Measurements from ENCODE around the gene ZNF146. TPM values are rescaled to one million over a fixed set of nuclear protein-coding genes. Genes with fewer than 3 reads are reported as not detected.
A peak's percentile ranks its signal among the peaks of the same experiment; 100 is the strongest.

ZNF146 gene
- total and polyA plus RNA-seq, 4 donors = 13.6 to 101 (median 35.8) TPM

DNA sequence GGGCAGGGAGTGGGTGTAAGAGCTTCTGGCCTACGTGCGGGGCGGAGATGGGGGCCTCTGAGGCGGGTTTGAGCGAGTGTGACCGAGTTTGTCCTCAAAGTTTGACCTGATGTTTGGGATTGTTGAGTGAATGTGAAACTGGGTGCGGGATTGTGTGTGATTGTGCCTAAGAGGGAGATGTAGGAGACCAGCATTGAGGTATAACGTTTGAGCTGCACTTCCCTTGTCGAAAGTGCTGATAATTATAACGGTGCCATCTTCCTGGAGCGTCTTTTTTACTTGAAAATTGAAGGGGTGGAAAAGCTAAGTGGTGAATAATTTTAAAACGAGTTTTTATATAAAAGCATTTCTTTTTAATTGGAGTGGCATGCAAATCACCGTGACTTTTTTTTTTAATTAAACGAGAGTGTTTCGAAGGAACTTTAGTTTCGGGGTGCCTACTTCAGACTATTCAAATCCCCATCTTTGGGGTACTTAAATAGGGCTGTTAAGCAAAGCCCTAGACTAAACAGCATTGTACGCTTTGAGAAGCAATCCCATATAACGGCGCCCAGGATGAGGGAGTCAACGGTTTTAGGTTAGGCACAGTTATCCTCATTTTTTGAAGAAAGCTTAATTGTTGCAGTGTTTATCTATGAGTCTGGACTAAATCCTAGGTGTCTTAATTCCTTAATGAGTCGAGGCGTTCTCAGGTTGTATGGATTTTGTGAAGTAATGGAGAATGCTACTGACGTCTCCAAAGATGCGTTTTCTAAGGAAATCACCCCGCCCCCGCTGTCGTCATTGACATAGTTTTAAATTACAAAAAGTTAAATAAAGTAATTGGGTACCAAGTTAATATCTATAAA is 594 bp downstream of the ZNF146 start:
- no peaks in the 10 kb centered on the region for H3K27me3 ChIP-seq (ENCODE audit: control insufficient read depth in 3 of 3, insufficient read depth in 3 of 3, low read length in 2 of 3)
- ATAC-seq (ENCODE audit: insufficient read depth, low FRiP score) (no peak), DNase-seq (peak; percentile 44 to 76 (median 75))
- H3K9me3 ChIP-seq (ENCODE audit: control insufficient read depth in 4 of 4, insufficient read depth in 3 of 4, low read length in 3 of 4) = no peaks in the 10 kb centered on the region
- WGBS, 2 donors = 2% methylated on average over 27 of the region's 27 CpGs
- H3K4me3 ChIP-seq = peak overlapping the region; percentile 78
- peak overlapping the region; percentile 82 to 89 for H3K27ac ChIP-seq (ENCODE audit: low read depth in 1 of 2, low read length in 1 of 2)
- H3K36me3 ChIP-seq (ENCODE audit: control insufficient read depth in 4 of 4, insufficient read depth in 4 of 4, low read length in 4 of 4) = peaks cover 0 to 7% (median 3%) of the 10 kb centered on the region in 4 donors
- peaks cover 0 to 13% (median 8%) of the 10 kb centered on the region in 5 donors for H3K4me1 ChIP-seq (ENCODE audit: control insufficient read depth in 5 of 5, insufficient read depth in 5 of 5, low read length in 5 of 5)
- peak overlapping the region; percentile 97 to 100 for H3K9ac ChIP-seq (ENCODE audit: insufficient read depth in 1 of 2, low read length in 2 of 2)
- TF ChIP-seq, protein P1, sequence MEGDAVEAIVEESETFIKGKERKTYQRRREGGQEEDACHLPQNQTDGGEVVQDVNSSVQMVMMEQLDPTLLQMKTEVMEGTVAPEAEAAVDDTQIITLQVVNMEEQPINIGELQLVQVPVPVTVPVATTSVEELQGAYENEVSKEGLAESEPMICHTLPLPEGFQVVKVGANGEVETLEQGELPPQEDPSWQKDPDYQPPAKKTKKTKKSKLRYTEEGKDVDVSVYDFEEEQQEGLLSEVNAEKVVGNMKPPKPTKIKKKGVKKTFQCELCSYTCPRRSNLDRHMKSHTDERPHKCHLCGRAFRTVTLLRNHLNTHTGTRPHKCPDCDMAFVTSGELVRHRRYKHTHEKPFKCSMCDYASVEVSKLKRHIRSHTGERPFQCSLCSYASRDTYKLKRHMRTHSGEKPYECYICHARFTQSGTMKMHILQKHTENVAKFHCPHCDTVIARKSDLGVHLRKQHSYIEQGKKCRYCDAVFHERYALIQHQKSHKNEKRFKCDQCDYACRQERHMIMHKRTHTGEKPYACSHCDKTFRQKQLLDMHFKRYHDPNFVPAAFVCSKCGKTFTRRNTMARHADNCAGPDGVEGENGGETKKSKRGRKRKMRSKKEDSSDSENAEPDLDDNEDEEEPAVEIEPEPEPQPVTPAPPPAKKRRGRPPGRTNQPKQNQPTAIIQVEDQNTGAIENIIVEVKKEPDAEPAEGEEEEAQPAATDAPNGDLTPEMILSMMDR (IDR thresholded peaks at IDR 0.05; ENCODE audit: control extremely low read depth, extremely low read depth) = no peak

DNA sequence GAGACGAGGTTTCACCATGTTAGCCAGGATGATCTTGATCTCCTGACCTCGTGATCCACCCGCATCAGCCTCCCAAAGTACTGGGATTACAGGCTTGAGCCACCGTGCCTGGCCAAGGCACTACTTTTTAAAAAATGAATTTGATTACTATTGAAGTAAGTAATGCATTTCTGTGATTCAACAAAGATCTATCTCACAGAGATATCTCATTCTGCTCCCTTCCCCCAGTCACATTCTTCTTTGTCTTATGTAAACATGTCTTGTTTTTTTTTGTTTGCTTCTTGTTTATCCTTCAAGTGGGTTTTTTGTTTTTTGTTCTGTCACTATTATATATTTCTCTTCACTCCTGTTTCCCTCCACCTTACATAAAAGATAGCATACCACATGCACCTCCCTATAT is 6.6 kb downstream of the ZNF146 start:
- TF ChIP-seq, protein P1 (IDR thresholded peaks at IDR 0.05; ENCODE audit: control extremely low read depth, extremely low read depth) = no peak
- Histone ChIP-seq H3K4me1 (ENCODE audit: control insufficient read depth in 5 of 5, insufficient read depth in 5 of 5, low read length in 5 of 5) (peaks cover 0 to 16% (median 8%) of the 10 kb centered on the region in 5 donors), H3K27ac (ENCODE audit: low read depth in 1 of 2, low read length in 1 of 2) (no peak overlapping the region), H3K27me3 (ENCODE audit: control insufficient read depth in 3 of 3, insufficient read depth in 3 of 3, low read length in 2 of 3) (no peaks in the 10 kb centered on the region), H3K9ac (ENCODE audit: insufficient read depth in 1 of 2, low read length in 2 of 2) (no peak overlapping the region), H3K36me3 (ENCODE audit: control insufficient read depth in 4 of 4, insufficient read depth in 4 of 4, low read length in 4 of 4) (peaks cover 9 to 29% (median 20%) of the 10 kb centered on the region in 4 donors), H3K4me3 (no peak overlapping the region), H3K9me3 (ENCODE audit: control insufficient read depth in 4 of 4, insufficient read depth in 3 of 4, low read length in 3 of 4) (peaks cover 0 to 19% (median 0%) of the 10 kb centered on the region in 4 donors)
- 86 to 91% methylated on average over 4 of the region's 4 CpGs for WGBS, 2 donors
- ATAC-seq (ENCODE audit: insufficient read depth, low FRiP score) (no peak), DNase-seq (no peak)

DNA sequence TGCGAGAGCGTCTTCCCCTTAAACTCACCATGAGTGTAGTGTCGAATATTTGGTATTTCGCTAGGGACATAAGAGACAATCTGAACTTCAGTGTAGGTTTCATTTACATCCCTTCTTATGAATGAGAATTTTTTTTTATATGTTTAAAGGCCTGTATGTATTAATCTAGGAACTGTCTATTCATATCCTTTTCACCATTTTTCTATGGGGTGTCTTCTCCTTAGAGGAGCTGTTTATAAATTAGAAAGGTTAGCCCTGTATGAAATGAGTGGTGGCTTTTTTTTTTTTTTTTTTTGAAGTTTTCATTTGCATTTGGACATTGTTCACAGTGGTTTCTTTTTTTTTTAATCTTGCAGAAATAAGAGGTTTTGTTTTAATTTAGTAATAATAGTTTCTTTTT is 7.6 kb downstream of the ZNF146 start:
- TF ChIP-seq, protein P1 (IDR thresholded peaks at IDR 0.05; ENCODE audit: control extremely low read depth, extremely low read depth) = no peak
- DNase-seq = no peak
- no peak overlapping the region for H3K4me3 ChIP-seq
- H3K9me3 ChIP-seq (ENCODE audit: control insufficient read depth in 4 of 4, insufficient read depth in 3 of 4, low read length in 3 of 4) = peaks cover 0 to 22% (median 0%) of the 10 kb centered on the region in 4 donors
- 98% methylated on average over 4 of the region's 4 CpGs for WGBS, 2 donors
- ATAC-seq (ENCODE audit: insufficient read depth, low FRiP score) = no peak
- H3K36me3 ChIP-seq (ENCODE audit: control insufficient read depth in 4 of 4, insufficient read depth in 4 of 4, low read length in 4 of 4) = peaks cover 9 to 32% (median 25%) of the 10 kb centered on the region in 4 donors
- H3K27me3 ChIP-seq (ENCODE audit: control insufficient read depth in 3 of 3, insufficient read depth in 3 of 3, low read length in 2 of 3) = no peaks in the 10 kb centered on the region
- peaks cover 0 to 15% (median 8%) of the 10 kb centered on the region in 5 donors for H3K4me1 ChIP-seq (ENCODE audit: control insufficient read depth in 5 of 5, insufficient read depth in 5 of 5, low read length in 5 of 5)
- H3K27ac ChIP-seq (ENCODE audit: low read depth in 1 of 2, low read length in 1 of 2) = no peak overlapping the region
- no peak overlapping the region for H3K9ac ChIP-seq (ENCODE audit: insufficient read depth in 1 of 2, low read length in 2 of 2)

Measured in lung (tissue), 12 donors.